B cell (primary cell): Measurements from ENCODE around the gene CPNE1. TPM values are rescaled to one million over a fixed set of nuclear protein-coding genes. Genes with fewer than 3 reads are reported as not detected.

Experiments
- ATAC-seq: fragments of 200-7000 bp; cut with Tn5 transposase; one replicate; pipeline ENCODE4 v1.10.0; 2021; ENCODE audit warnings: low read depth, mild to moderate bottlenecking, moderate number of reproducible peaks, moderate library complexity
- CTCF ChIA-PET: fragments of 350-600 bp; sonication (Branson Sonifier 250); formaldehyde crosslinking; loops from one replicate; lab custom pipeline; 2021; ENCODE audit warnings: antibody characterized with exemption, inconsistent platforms; lab: Charles Lee
- POLR2A ChIA-PET: fragments of 350-600 bp; sonication (Branson Sonifier 250); formaldehyde crosslinking; loops from one replicate; lab custom pipeline; 2021; ENCODE audit warnings: antibody characterized with exemption; lab: Charles Lee
- DNase-seq: peaks from one replicate; pipeline ENCODE4 v3.0.0; 2013
- H2AFZ ChIP-seq: 2 replicates; pipeline ENCODE4 v1.6.1; 2012; ENCODE audit warnings: mild to moderate bottlenecking, low read depth, low read length; ENCODE audit not compliant: insufficient read depth, poor library complexity, severe bottlenecking
- H3K27ac ChIP-seq, 2 donors: 1 replicate in 1 of 2; 2 replicates in 1 of 2; pipeline ENCODE4 v1.5.1; 2012 to 2013; ENCODE audit warnings: low read length in 2 of 2, mild to moderate bottlenecking in 2 of 2, moderate library complexity in 1 of 2
- H3K27me3 ChIP-seq, 4 experiments: fragments of 200-600 bp in 1 of 4; sonication (generic) in 1 of 4; replicated peaks in 1 of 4; 1 replicate in 2 of 4; 2 replicates in 2 of 4; pipeline versions ENCODE4 v1.6.1 to v1.7.0; 2013 to 2016; ENCODE audit warnings: low read length in 3 of 4, mild to moderate bottlenecking in 2 of 4, mixed read lengths in 1 of 4, moderate library complexity in 1 of 4; ENCODE audit not compliant: insufficient read depth in 4 of 4, control insufficient read depth in 3 of 4; ENCODE audit errors: control extremely low read depth in 1 of 4
- H3K36me3 ChIP-seq, 2 experiments: replicated peaks in 1 of 2; 1 replicate in 1 of 2; 2 replicates in 1 of 2; pipeline versions ENCODE4 v1.6.1 to v1.7.1; 2013; ENCODE audit warnings: low read length in 1 of 2; ENCODE audit not compliant: insufficient read depth in 2 of 2, control insufficient read depth in 1 of 2; ENCODE audit errors: control extremely low read depth in 1 of 2, extremely low read depth in 1 of 2
- H3K4me1 ChIP-seq, 2 donors: fragments of 200-600 bp in 1 of 2; sonication (generic) in 1 of 2; 1 replicate in 1 of 2; 2 replicates in 1 of 2; pipeline versions ENCODE4 v1.5.1 to v1.6.1; 2013 to 2017; ENCODE audit warnings: low read length in 2 of 2; ENCODE audit not compliant: control insufficient read depth in 2 of 2, insufficient read depth in 2 of 2
- H3K4me2 ChIP-seq: replicated peaks from 2 replicates; pipeline ENCODE3; 2012; ENCODE audit warnings: mild to moderate bottlenecking, low read depth, low read length; ENCODE audit not compliant: poor library complexity, severe bottlenecking
- H3K4me3 ChIP-seq, 5 experiments: fragments of 200-600 bp in 1 of 5; sonication (generic) in 1 of 5; 1 replicate in 3 of 5; 2 replicates in 2 of 5; pipeline versions ENCODE4 v1.5.1 to v1.7.0; 2011 to 2016; ENCODE audit warnings: low read length in 4 of 5, mild to moderate bottlenecking in 4 of 5, low read depth in 2 of 5, control low read depth in 1 of 5, moderate library complexity in 1 of 5; ENCODE audit not compliant: insufficient read depth in 1 of 5; ENCODE audit errors: control extremely low read depth in 1 of 5, extremely low read depth in 1 of 5
- H3K79me2 ChIP-seq: fragments of 200-600 bp; sonication (generic); one replicate; pipeline ENCODE4 v1.6.0; 2016; ENCODE audit warnings: low read length; ENCODE audit not compliant: control insufficient read depth, insufficient read depth
- H3K9ac ChIP-seq: fragments of 200-600 bp; sonication (generic); 2 replicates; pipeline ENCODE4 v1.6.1; 2017; ENCODE audit warnings: mild to moderate bottlenecking, low read length, moderate library complexity
- H3K9me3 ChIP-seq, 3 donors: one replicate each; pipeline versions ENCODE4 v1.6.1 to v1.7.1; 2013; ENCODE audit warnings: low read length in 2 of 3; ENCODE audit not compliant: control insufficient read depth in 2 of 3, insufficient read depth in 1 of 3; ENCODE audit errors: control extremely low read depth in 1 of 3
- H4K20me1 ChIP-seq: 2 replicates; pipeline ENCODE4 v1.6.0; 2012; ENCODE audit warnings: mild to moderate bottlenecking, low read length; ENCODE audit not compliant: insufficient read depth, control insufficient read depth, poor library complexity, severe bottlenecking
- H3K27ac Mint-ChIP-seq: one replicate; pipeline ENCODE4 v1.8.0; 2021; ENCODE audit warnings: mixed read lengths
- H3K27me3 Mint-ChIP-seq: one replicate; pipeline ENCODE4 v1.8.0; 2021; ENCODE audit warnings: mixed read lengths
- H3K4me1 Mint-ChIP-seq: one replicate; pipeline ENCODE4 v1.8.0; 2021; ENCODE audit warnings: mixed read lengths
- H3K4me3 Mint-ChIP-seq: one replicate; pipeline ENCODE4 v1.8.0; 2021; ENCODE audit warnings: mixed read lengths
- H3K9me3 Mint-ChIP-seq: one replicate; pipeline ENCODE4 v1.8.0; 2022; ENCODE audit warnings: mixed read lengths; ENCODE audit not compliant: insufficient read depth
- EZH2 ChIP-seq: IDR thresholded peaks from 2 replicates; pipeline ENCODE4 v1.6.1; 2012; ENCODE audit warnings: borderline replicate concordance, low read depth, mild to moderate bottlenecking, moderate library complexity, low read length; ENCODE audit not compliant: insufficient read depth, poor library complexity, severe bottlenecking
- WGBS: methylation state at CpG from one replicate; pipeline ENCODE4 v1.1.5; 2013; ENCODE audit warnings: missing lambda C conversion rate; ENCODE audit not compliant: insufficient coverage; 5-methylcytosine and 5-hydroxymethylcytosine counted together
- intact Hi-C: fragments of 100-400 bp; cut with micrococcal nuclease; formaldehyde crosslinking; loops from one replicate; pipeline ENCODE4 v1.10.0; 2022
- polyA plus RNA-seq: library from polyadenylated mRNA; depleted of rRNA; stranded (reverse); fragments of >200 nt; gene quantifications from 2 replicates; pipeline ENCODE4 v1.2.3, GENCODE V29; 2012
- total RNA-seq, 2 donors: library from RNA; stranded (reverse); fragments of 120-200 nt in 1 of 2; gene quantifications; 1 replicate in 1 of 2; 2 replicates in 1 of 2; pipeline versions ENCODE4 v1.2.3 to v1.2.4, GENCODE V29; 2013 to 2022
- TF ChIP-seq, protein P1 (sequence below): fragments of 200-600 bp; IDR thresholded peaks from one replicate; pipeline ENCODE4 v1.8.0; 2022; ENCODE audit warnings: antibody characterized with exemption, mild to moderate bottlenecking

Gene CPNE1
- total and polyA plus RNA-seq, 2 donors (not counting 1 experiment from before 2014, with no cell fraction given), result 321 to 323 TPM

DNA sequence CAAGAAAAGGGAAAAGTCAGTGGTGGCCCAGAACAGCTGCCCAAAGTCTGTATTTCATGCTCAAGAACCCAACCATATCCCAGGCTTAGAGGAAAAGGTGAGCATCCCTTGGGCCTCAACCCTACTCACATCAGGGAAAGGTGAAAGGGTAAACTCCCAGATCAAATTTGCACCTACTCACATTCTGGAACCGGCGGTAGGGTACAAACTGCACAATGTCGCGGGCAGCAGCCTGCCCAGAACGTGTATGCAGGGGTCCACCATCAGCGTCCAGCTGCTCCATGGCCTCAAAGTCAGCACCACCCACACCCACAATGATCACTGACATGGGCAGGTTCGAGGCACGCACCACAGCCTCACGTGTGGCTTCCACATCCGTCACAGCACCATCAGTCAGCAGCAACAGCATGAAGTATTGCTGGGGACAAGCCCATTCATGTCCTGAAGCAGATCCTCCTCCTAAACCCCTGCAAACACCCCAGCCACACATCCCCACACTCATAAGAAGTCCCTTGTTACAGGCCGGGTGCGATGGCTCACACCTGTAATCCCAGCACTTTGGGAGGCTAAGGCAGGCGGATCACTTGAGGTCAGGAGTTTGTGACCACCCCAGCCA lies 38.2 kb downstream of the CPNE1 start:
- Histone ChIP-seq H3K4me3 (no peak overlapping the region), H2AFZ (no peak overlapping the region), H3K79me2 (peaks cover 10% of the 10 kb centered on the region), H3K4me1 (no peaks in the 10 kb centered on the region), H3K27ac (no peak overlapping the region), H3K9me3 (no peaks in the 10 kb centered on the region), H3K27me3 (no peaks in the 10 kb centered on the region), H3K36me3 (peaks cover 10 to 54% of the 10 kb centered on the region in 2 experiments), H3K4me2 (no peak overlapping the region), H3K9ac (no peak overlapping the region), H4K20me1 (peaks cover 4% of the 10 kb centered on the region)
- Mint-ChIP-seq H3K27me3 (no peaks in the 10 kb centered on the region), H3K9me3 (no peaks in the 10 kb centered on the region), H3K4me1 (no peaks in the 10 kb centered on the region), H3K27ac (no peak overlapping the region), H3K4me3 (no peak overlapping the region)
- TF ChIP-seq EZH2, result no peak
- TF ChIP-seq, protein P1, sequence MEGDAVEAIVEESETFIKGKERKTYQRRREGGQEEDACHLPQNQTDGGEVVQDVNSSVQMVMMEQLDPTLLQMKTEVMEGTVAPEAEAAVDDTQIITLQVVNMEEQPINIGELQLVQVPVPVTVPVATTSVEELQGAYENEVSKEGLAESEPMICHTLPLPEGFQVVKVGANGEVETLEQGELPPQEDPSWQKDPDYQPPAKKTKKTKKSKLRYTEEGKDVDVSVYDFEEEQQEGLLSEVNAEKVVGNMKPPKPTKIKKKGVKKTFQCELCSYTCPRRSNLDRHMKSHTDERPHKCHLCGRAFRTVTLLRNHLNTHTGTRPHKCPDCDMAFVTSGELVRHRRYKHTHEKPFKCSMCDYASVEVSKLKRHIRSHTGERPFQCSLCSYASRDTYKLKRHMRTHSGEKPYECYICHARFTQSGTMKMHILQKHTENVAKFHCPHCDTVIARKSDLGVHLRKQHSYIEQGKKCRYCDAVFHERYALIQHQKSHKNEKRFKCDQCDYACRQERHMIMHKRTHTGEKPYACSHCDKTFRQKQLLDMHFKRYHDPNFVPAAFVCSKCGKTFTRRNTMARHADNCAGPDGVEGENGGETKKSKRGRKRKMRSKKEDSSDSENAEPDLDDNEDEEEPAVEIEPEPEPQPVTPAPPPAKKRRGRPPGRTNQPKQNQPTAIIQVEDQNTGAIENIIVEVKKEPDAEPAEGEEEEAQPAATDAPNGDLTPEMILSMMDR, result no peak
- POLR2A ChIA-PET, result no interaction called here
- intact Hi-C loops, result no loop called here
- CTCF ChIA-PET, result no interaction called here
- DNase-seq (no peak), ATAC-seq (no peak)
- WGBS, result 99% methylated on average over 13 of the region's 13 CpGs

DNA sequence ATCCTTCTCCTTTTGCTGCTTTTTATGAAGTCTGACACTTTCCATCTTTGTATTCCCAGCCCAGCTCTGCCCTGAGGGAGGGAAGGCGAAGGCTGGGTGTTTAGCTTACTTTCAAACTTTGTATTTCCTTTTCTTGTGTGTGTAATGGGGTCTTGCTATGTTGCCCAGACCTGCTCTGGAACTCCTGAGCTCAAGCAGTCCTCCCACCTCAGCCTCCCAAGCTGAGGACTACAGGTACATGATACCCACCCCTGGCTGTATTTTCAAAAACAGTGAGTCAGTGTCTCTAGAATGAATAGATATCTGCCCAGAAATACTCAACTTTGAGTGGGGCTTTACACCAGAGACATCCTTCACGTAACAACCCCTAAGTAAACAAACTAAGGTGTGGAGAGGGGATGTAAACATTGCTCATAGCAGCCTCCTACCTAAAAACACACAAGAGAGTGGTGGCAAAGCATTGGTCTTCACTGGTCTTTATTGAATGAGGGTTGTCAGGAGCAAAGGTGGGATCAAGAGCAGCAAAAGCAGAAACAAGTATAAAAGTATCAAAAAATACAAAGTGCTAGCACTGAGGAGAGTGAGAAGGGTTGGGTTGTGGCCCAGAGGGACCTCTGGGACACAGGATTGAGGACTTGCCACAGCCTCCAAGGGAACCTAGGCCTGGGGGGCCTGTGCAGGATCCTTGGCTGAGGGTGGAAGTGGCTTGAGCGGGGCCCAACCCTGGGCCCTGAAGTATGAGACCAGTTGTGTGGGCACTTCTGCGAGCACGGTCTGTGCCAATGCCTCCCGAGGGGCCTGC lies 38.9 kb downstream of the CPNE1 start:
- no peaks in the 10 kb centered on the region for H3K9me3 ChIP-seq
- no peak overlapping the region for H3K4me3 ChIP-seq
- H4K20me1 ChIP-seq, result no peaks in the 10 kb centered on the region
- ChIA-PET POLR2A (no interaction called here), CTCF (no interaction called here)
- 96% methylated on average over 4 of the region's 6 CpGs for WGBS
- intact Hi-C loops, result no loop called here
- Mint-ChIP-seq H3K4me3 (no peak overlapping the region), H3K4me1 (no peaks in the 10 kb centered on the region), H3K27ac (no peak overlapping the region), H3K9me3 (no peaks in the 10 kb centered on the region), H3K27me3 (no peaks in the 10 kb centered on the region)
- DNase-seq, result no peak
- peaks cover 10 to 47% of the 10 kb centered on the region in 2 experiments for H3K36me3 ChIP-seq
- no peaks in the 10 kb centered on the region for H3K27me3 ChIP-seq
- ATAC-seq, result no peak
- H3K27ac ChIP-seq, result no peak overlapping the region
- H3K4me2 ChIP-seq, result no peak overlapping the region
- TF ChIP-seq EZH2, result no peak
- TF ChIP-seq, protein P1, result no peak
- no peak overlapping the region for H3K9ac ChIP-seq
- H2AFZ ChIP-seq, result no peak overlapping the region
- H3K79me2 ChIP-seq, result peaks cover 3% of the 10 kb centered on the region
- H3K4me1 ChIP-seq, result no peaks in the 10 kb centered on the region
